ENCODE results near the gene ACAP3.

The ACAP3 gene

GRCh38 chr1:1242461-1243265, 65.1 kb downstream of the ACAP3 start:
- no peak for DNase-seq

All from NCI-H2171 (cell line).